ENCODE data around the gene WRAP73. TPM values are rescaled to one million over a fixed set of nuclear protein-coding genes. Genes with fewer than 3 reads are reported as not detected.
A peak's percentile ranks its signal among the peaks of the same experiment; 100 is the strongest.

The WRAP73 gene
- polyA plus RNA-seq, 3 donors, result 26.1 to 64.9 (median 33.2) TPM

DNA sequence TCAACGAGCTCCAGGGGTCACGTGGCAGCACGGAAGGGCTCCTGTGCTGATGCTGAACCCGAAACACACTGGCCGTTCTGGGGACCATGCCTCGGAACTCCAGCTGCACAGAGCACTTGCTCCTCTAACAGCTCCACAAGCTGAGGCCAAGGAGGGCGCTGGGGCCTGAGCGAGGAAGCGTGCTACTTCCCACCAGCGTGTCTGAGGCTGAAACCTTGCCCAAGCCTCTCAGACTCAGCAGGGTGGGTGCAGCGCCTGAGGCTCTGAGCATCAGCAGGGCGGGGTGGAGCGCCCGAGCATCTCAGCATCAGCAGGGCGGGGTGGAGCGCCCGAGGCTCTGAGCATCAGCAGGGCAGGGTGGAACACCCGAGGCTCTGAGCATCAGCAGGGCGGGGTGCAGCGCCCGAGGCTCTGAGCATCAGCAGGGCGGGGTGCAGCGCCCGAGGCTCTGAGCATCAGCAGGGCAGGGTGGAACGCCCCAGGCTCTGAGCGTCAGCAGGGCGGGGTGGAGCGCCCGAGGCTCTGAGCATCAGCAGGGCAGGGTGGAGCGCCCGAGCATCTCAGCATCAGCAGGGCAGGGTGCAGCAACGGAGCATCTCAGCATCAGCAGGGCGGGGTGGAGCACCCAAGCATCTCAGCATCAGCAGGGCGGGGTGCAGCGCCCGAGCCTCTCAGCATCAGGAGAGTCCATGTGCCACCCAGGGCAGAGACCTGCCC lies 9.6 kb downstream of the WRAP73 start:
- Histone ChIP-seq H3K4me1 (ENCODE audit: control insufficient read depth in 1 of 2, insufficient read depth in 2 of 2, low read length in 2 of 2) (no peaks in the 10 kb centered on the region), H3K9ac (ENCODE audit: insufficient read depth, low read length, poor library complexity, severe bottlenecking) (no peak overlapping the region), H2AFZ (ENCODE audit: insufficient read depth, low read depth, low read length, poor library complexity, severe bottlenecking) (no peak overlapping the region), H3K36me3 (replicated peaks in 1 of 2; ENCODE audit: control insufficient read depth in 1 of 2, insufficient read depth in 2 of 2, low read length in 2 of 2) (peaks cover 66 to 92% of the 10 kb centered on the region in 2 donors), H3K9me3 (replicated peaks in 1 of 2; ENCODE audit: control insufficient read depth in 1 of 2, insufficient read depth in 1 of 2, low read length in 2 of 2) (no peaks in the 10 kb centered on the region), H3K4me2 (replicated peaks; ENCODE audit: extremely low read depth, low read length, poor library complexity, severe bottlenecking) (no peak overlapping the region), H3K79me2 (ENCODE audit: insufficient read depth, low read length) (no peaks in the 10 kb centered on the region), H4K20me1 (ENCODE audit: insufficient read depth, low read length) (peaks cover 15% of the 10 kb centered on the region), H3K27me3 (ENCODE audit: control insufficient read depth in 2 of 2, insufficient read depth in 2 of 2, low read length in 2 of 2) (no peaks in the 10 kb centered on the region), H3K27ac (ENCODE audit: low read depth in 1 of 2, low read length in 2 of 2) (no peak overlapping the region), H3K4me3 (replicated peaks in 1 of 3; ENCODE audit: low read depth in 2 of 3, low read length in 3 of 3) (no peak overlapping the region)
- H3K4me1 Mint-ChIP-seq, result no peaks in the 10 kb centered on the region
- WGBS (ENCODE audit: insufficient coverage), result 96% methylated on average over 31 of the region's 36 CpGs
- DNase-seq, result no peak
- peak overlapping the region in 2 of 7 donors; percentile 8 to 57 for H3K27ac Mint-ChIP-seq
- H3K27me3 Mint-ChIP-seq (ENCODE audit: low read depth in 3 of 3), result peaks cover 0 to 3% (median 0%) of the 10 kb centered on the region in 3 donors
- H3K9me3 Mint-ChIP-seq, result peaks cover 0 to 3% (median 0%) of the 10 kb centered on the region in 7 donors
- peaks cover 72 to 89% of the 10 kb centered on the region in 2 donors for H3K36me3 Mint-ChIP-seq
- TF ChIP-seq, protein P1, sequence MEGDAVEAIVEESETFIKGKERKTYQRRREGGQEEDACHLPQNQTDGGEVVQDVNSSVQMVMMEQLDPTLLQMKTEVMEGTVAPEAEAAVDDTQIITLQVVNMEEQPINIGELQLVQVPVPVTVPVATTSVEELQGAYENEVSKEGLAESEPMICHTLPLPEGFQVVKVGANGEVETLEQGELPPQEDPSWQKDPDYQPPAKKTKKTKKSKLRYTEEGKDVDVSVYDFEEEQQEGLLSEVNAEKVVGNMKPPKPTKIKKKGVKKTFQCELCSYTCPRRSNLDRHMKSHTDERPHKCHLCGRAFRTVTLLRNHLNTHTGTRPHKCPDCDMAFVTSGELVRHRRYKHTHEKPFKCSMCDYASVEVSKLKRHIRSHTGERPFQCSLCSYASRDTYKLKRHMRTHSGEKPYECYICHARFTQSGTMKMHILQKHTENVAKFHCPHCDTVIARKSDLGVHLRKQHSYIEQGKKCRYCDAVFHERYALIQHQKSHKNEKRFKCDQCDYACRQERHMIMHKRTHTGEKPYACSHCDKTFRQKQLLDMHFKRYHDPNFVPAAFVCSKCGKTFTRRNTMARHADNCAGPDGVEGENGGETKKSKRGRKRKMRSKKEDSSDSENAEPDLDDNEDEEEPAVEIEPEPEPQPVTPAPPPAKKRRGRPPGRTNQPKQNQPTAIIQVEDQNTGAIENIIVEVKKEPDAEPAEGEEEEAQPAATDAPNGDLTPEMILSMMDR (IDR thresholded peaks at IDR 0.05), result no peak
- H3K4me3 Mint-ChIP-seq, result no peak overlapping the region
- intact Hi-C loops (cut with micrococcal nuclease), result no loop called here

DNA sequence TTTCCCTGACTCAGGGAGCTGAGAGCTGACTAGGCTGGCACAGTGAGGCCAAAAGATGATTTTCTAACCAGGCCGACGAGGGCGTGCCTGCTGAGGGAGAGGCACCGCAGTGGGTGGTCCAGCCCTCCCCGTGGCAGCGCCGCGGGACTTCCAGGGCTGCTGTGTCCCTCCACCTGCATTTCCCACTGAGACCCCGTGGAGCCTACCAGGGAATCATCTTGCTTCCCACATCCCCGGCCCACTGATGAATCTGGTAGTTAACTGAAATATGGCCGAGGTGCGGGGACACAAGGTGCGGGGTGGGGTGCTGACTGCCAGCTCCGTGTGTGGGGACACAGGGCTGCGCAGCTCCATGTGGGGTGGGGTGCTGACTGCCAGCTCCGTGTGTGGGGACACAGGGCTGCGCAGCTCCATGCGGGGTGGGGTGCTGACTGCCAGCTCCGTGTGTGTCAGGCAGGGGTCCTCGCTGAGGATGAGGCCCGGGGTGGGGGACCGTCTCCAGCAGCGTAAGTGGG lies 10.4 kb downstream of the WRAP73 start:
- TF ChIP-seq, protein P1 (IDR thresholded peaks at IDR 0.05), result no peak
- Histone ChIP-seq H3K9ac (ENCODE audit: insufficient read depth, low read length, poor library complexity, severe bottlenecking) (no peak overlapping the region), H3K4me2 (replicated peaks; ENCODE audit: extremely low read depth, low read length, poor library complexity, severe bottlenecking) (no peak overlapping the region), H3K36me3 (replicated peaks in 1 of 2; ENCODE audit: control insufficient read depth in 1 of 2, insufficient read depth in 2 of 2, low read length in 2 of 2) (peaks cover 68 to 92% of the 10 kb centered on the region in 2 donors), H2AFZ (ENCODE audit: insufficient read depth, low read depth, low read length, poor library complexity, severe bottlenecking) (no peak overlapping the region), H3K27me3 (ENCODE audit: control insufficient read depth in 2 of 2, insufficient read depth in 2 of 2, low read length in 2 of 2) (no peaks in the 10 kb centered on the region), H4K20me1 (ENCODE audit: insufficient read depth, low read length) (peaks cover 15% of the 10 kb centered on the region), H3K79me2 (ENCODE audit: insufficient read depth, low read length) (no peaks in the 10 kb centered on the region), H3K4me1 (ENCODE audit: control insufficient read depth in 1 of 2, insufficient read depth in 2 of 2, low read length in 2 of 2) (no peaks in the 10 kb centered on the region), H3K27ac (ENCODE audit: low read depth in 1 of 2, low read length in 2 of 2) (no peak overlapping the region), H3K4me3 (replicated peaks in 1 of 3; ENCODE audit: low read depth in 2 of 3, low read length in 3 of 3) (no peak overlapping the region), H3K9me3 (replicated peaks in 1 of 2; ENCODE audit: control insufficient read depth in 1 of 2, insufficient read depth in 1 of 2, low read length in 2 of 2) (no peaks in the 10 kb centered on the region)
- no peaks in the 10 kb centered on the region for H3K4me1 Mint-ChIP-seq
- intact Hi-C loops (cut with micrococcal nuclease), result no loop called here
- H3K36me3 Mint-ChIP-seq, result peaks cover 73 to 90% of the 10 kb centered on the region in 2 donors
- peaks cover 0 to 3% (median 0%) of the 10 kb centered on the region in 3 donors for H3K27me3 Mint-ChIP-seq (ENCODE audit: low read depth in 3 of 3)
- peaks cover 0 to 2% (median 0%) of the 10 kb centered on the region in 7 donors for H3K9me3 Mint-ChIP-seq
- no peak overlapping the region for H3K27ac Mint-ChIP-seq
- H3K4me3 Mint-ChIP-seq, result no peak overlapping the region
- 98% methylated on average over 15 of the region's 23 CpGs for WGBS (ENCODE audit: insufficient coverage)
- DNase-seq, result no peak

All from CD14-positive monocyte (primary cell).